GM18502 (cell line): Measurements from ENCODE around the gene EGR1.
"Not testable (repeated sequence)": the region's sequence is repeated elsewhere in the genome, so short reads cannot be mapped to it uniquely, and the experiment has no call there.

ENCODE experiments used
- ATAC-seq: cut with Tn5 transposase; IDR thresholded peaks from one replicate; pipeline ENCODE4 v1.9.1; 2021; ENCODE audit warnings: mild to moderate bottlenecking; ENCODE audit not compliant: unreplicated experiment, poor library complexity

Gene EGR1

GRCh38 chr5:138468133-138468965 is 3.1 kb downstream of the EGR1 start:
- no peak for ATAC-seq

- ATAC-seq: no peak
These were observed 3.8 kb downstream of the EGR1 start for GRCh38 chr5:138468966-138469539.

GRCh38 chr5:138469540-138470321 is 4.5 kb downstream of the EGR1 start:
- no peak for ATAC-seq

- ATAC-seq: no peak
These were observed 5.2 kb downstream of the EGR1 start for GRCh38 chr5:138470322-138471051.

- ATAC-seq: no peak
These were observed 5.7 kb downstream of the EGR1 start for GRCh38 chr5:138471052-138471361.

- no peak for ATAC-seq
These were observed 7.1 kb downstream of the EGR1 start for GRCh38 chr5:138472353-138472752.

GRCh38 chr5:138473151-138473550 is 7.9 kb downstream of the EGR1 start:
- ATAC-seq: not testable (repeated sequence)

- no peak for ATAC-seq
These were observed 11.6 kb downstream of the EGR1 start for GRCh38 chr5:138476918-138477317.

- no peak for ATAC-seq
These were observed 17.4 kb downstream of the EGR1 start for GRCh38 chr5:138482638-138483037.

GRCh38 chr5:138488481-138488945 is 23.2 kb downstream of the EGR1 start:
- ATAC-seq: no peak

- ATAC-seq: no peak
These were observed 24.4 kb downstream of the EGR1 start for GRCh38 chr5:138489683-138490061.

GRCh38 chr5:138490648-138491283 is 25.5 kb downstream of the EGR1 start:
- no peak for ATAC-seq

GRCh38 chr5:138491284-138491648 is 26.0 kb downstream of the EGR1 start:
- no peak for ATAC-seq

GRCh38 chr5:138491669-138492559 is 26.6 kb downstream of the EGR1 start:
- peak; percentile 99 for ATAC-seq

- ATAC-seq: no peak
These were observed 27.3 kb downstream of the EGR1 start for GRCh38 chr5:138492560-138493045.

- ATAC-seq: no peak
These were observed 30.1 kb downstream of the EGR1 start for GRCh38 chr5:138495351-138495750.

GRCh38 chr5:138498376-138498775 is 33.1 kb downstream of the EGR1 start:
- ATAC-seq: no peak

GRCh38 chr5:138502121-138502520 is 36.8 kb downstream of the EGR1 start:
- no peak for ATAC-seq

GRCh38 chr5:138502521-138502920 is 37.2 kb downstream of the EGR1 start:
- no peak for ATAC-seq
